Thoracic aorta (tissue), 2 donors: ENCODE data around the gene PTGES2. TPM values are rescaled to one million over a fixed set of nuclear protein-coding genes. Genes with fewer than 3 reads are reported as not detected.

Experiments used
- ATAC-seq: fragments of 150-250 bp; one replicate; pipeline ENCODE4 v1.8.0; 2017; ENCODE audit warnings: low read depth; ENCODE audit not compliant: insufficient number of reproducible peaks, low FRiP score
- DNase-seq: peaks from one replicate; pipeline ENCODE4 v3.0.0-alpha.2; 2020; ENCODE audit warnings: low spot score
- H3K27ac ChIP-seq, 2 donors: fragments of 200-600 bp; sonication (generic); 1 replicate in 1 of 2; 2 replicates in 1 of 2; pipeline ENCODE4 v1.5.1; 2016; ENCODE audit warnings: mild to moderate bottlenecking in 2 of 2, moderate library complexity in 2 of 2
- H3K27me3 ChIP-seq: fragments of 200-600 bp; sonication (generic); replicated peaks from 2 replicates; pipeline ENCODE4 v1.6.0; 2016; ENCODE audit warnings: mild to moderate bottlenecking; ENCODE audit not compliant: insufficient read depth
- H3K36me3 ChIP-seq: fragments of 200-600 bp; sonication (generic); one replicate; pipeline ENCODE4 v1.5.1; 2016
- H3K4me1 ChIP-seq, 2 donors: fragments of 200-600 bp; sonication (generic); 1 replicate in 1 of 2; 2 replicates in 1 of 2; pipeline versions ENCODE4 v1.5.1 to v1.6.0; 2016; ENCODE audit warnings: low read depth in 2 of 2, mild to moderate bottlenecking in 1 of 2; ENCODE audit not compliant: control insufficient read depth in 1 of 2
- H3K4me3 ChIP-seq: fragments of 200-600 bp; sonication (generic); 2 replicates; pipeline ENCODE4 v1.5.1; 2016; ENCODE audit warnings: mild to moderate bottlenecking
- H3K9me3 ChIP-seq: fragments of 200-600 bp; sonication (generic); 2 replicates; pipeline ENCODE4 v1.5.1; 2016
- CTCF ChIP-seq: fragments of 200-600 bp; sonication (generic); IDR thresholded peaks from one replicate; pipeline ENCODE4 v1.5.1; 2019; ENCODE audit warnings: antibody characterized with exemption
- total RNA-seq, 2 donors: library from RNA; depleted of rRNA; stranded (reverse); fragments of >200 nt; gene quantifications; one replicate each; pipeline versions ENCODE4 v1.1.0 to v1.2.3, GENCODE V29; 2016

The PTGES2 gene
- total RNA-seq, 2 donors from 2014 or later, result 57.9 to 66.0 TPM

GRCh38 chr9:128163523-128164306 is 36.2 kb upstream of the PTGES2 start:
- Histone ChIP-seq H3K36me3 (peaks cover 34% of the 10 kb centered on the region), H3K4me3 (no peak overlapping the region), H3K9me3 (no peaks in the 10 kb centered on the region), H3K27me3 (no peaks in the 10 kb centered on the region), H3K4me1 (peaks cover 12 to 25% of the 10 kb centered on the region in 2 donors), H3K27ac (no peak overlapping the region)
- no peak for ATAC-seq
- TF ChIP-seq CTCF, result no peak
- DNase-seq, result no peak

- H3K4me1 ChIP-seq, result peaks cover 12 to 25% of the 10 kb centered on the region in 2 donors
- H3K27ac ChIP-seq, result no peak overlapping the region
- peaks cover 34% of the 10 kb centered on the region for H3K36me3 ChIP-seq
- no peaks in the 10 kb centered on the region for H3K9me3 ChIP-seq
- TF ChIP-seq CTCF, result no peak
- DNase-seq (no peak), ATAC-seq (no peak)
- H3K27me3 ChIP-seq, result no peaks in the 10 kb centered on the region
- no peak overlapping the region for H3K4me3 ChIP-seq
Measured at GRCh38 chr9:128163027-128163515, 35.5 kb upstream of the PTGES2 start.

GRCh38 chr9:128162215-128163026 is 34.9 kb upstream of the PTGES2 start:
- Histone ChIP-seq H3K27me3 (no peaks in the 10 kb centered on the region), H3K36me3 (peaks cover 29% of the 10 kb centered on the region), H3K4me3 (no peak overlapping the region), H3K9me3 (no peaks in the 10 kb centered on the region), H3K27ac (peak overlapping the region in 1 of 2 donors; percentile 2), H3K4me1 (peaks cover 12 to 25% of the 10 kb centered on the region in 2 donors)
- peak; percentile 39 for DNase-seq
- ATAC-seq, result no peak
- TF ChIP-seq CTCF, result no peak

DNA sequence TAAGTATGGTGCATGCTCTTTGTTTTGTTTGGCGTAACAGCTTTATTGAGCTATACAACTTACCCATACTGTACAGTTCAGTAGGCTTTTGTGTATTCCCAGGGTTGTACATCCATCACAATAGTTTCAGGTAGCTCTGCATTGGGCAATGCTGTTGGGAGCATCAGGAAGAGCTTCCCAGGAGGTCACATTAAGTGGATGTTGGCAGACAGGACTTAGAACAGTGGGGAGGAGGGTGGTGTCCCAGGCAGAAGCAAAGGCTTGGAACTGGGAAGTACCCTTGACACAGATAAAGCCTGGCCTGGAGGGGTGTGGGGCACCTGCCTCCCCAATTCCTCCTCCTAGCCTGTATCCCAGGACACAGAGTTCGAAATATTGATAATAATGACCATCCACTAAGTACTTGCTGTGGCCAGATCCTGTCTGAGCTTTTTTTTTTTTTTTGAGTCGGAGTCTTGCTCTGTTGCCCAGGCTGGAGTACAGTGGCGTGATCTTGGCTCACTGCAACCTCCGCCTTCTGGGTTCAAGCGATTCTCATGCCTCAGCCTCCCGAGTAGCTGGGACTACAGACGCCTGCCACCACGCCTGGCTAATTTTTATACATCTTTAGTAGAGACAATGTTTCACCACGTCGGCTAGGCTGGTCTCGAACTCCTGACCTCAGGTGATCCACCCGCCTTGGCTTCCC is 33.8 kb upstream of the PTGES2 start:
- ATAC-seq (no peak), DNase-seq (no peak)
- no peak for TF ChIP-seq CTCF
- Histone ChIP-seq H3K27ac (no peak overlapping the region), H3K4me3 (peak overlapping the region; percentile 98), H3K36me3 (peaks cover 19% of the 10 kb centered on the region), H3K27me3 (no peaks in the 10 kb centered on the region), H3K9me3 (no peaks in the 10 kb centered on the region), H3K4me1 (peaks cover 12 to 25% of the 10 kb centered on the region in 2 donors)
